ENCODE measurements around the gene THSD7B.
"Not testable (repeated sequence)": the region's sequence is repeated elsewhere in the genome, so short reads cannot be mapped to it uniquely, and the experiment has no call there.

THSD7B gene

GRCh38 chr2:136765256-136766072, at the start of gene THSD7B:
TSS of gene THSD7B (plus strand) at chr2:136765545. CDS start at chr2:136882179, 116,634 bp downstream.
- DNase-seq, result no peak

GRCh38 chr2:136718273-136718672, 47.1 kb upstream of the THSD7B start:
- no peak for DNase-seq

GRCh38 chr2:136727973-136728699, 37.2 kb upstream of the THSD7B start:
- DNase-seq, result no peak

- DNase-seq, result no peak
These were observed 29.1 kb upstream of the THSD7B start for GRCh38 chr2:136736236-136736635.

GRCh38 chr2:136738044-136738443, 27.3 kb upstream of the THSD7B start:
- DNase-seq, result no peak

GRCh38 chr2:136741471-136741870, 23.9 kb upstream of the THSD7B start:
- no peak for DNase-seq

GRCh38 chr2:136750065-136750464, 15.3 kb upstream of the THSD7B start:
- no peak for DNase-seq

GRCh38 chr2:136751406-136751805, 13.9 kb upstream of the THSD7B start:
- no peak for DNase-seq

- not testable (repeated sequence) for DNase-seq
These were observed 6.8 kb upstream of the THSD7B start for GRCh38 chr2:136758504-136758903.

- DNase-seq, result no peak
These were observed 691 bp upstream of the THSD7B start for GRCh38 chr2:136764452-136765255.

GRCh38 chr2:136766073-136766404, 694 bp downstream of the THSD7B start:
- no peak for DNase-seq

GRCh38 chr2:136767030-136767429, 1.7 kb downstream of the THSD7B start:
- DNase-seq, result no peak

GRCh38 chr2:136769871-136770270, 4.5 kb downstream of the THSD7B start:
- DNase-seq, result no peak

- no peak for DNase-seq
These were observed 5.0 kb downstream of the THSD7B start for GRCh38 chr2:136770384-136770783.

- DNase-seq, result no peak
These were observed 12.0 kb downstream of the THSD7B start for GRCh38 chr2:136777391-136777790.

GRCh38 chr2:136783856-136784255, 18.5 kb downstream of the THSD7B start:
- no peak for DNase-seq

GRCh38 chr2:136785215-136785614, 19.9 kb downstream of the THSD7B start:
- DNase-seq, result no peak

- DNase-seq, result no peak
These were observed 22.6 kb downstream of the THSD7B start for GRCh38 chr2:136787970-136788369.

- DNase-seq, result no peak
These were observed 31.0 kb downstream of the THSD7B start for GRCh38 chr2:136796339-136796738.

- DNase-seq, result no peak
These were observed 33.4 kb downstream of the THSD7B start for GRCh38 chr2:136798766-136799165.

- DNase-seq, result no peak
These were observed 36.3 kb downstream of the THSD7B start for GRCh38 chr2:136801661-136802060.

- DNase-seq, result no peak
These were observed 44.7 kb downstream of the THSD7B start for GRCh38 chr2:136809998-136810397.

GRCh38 chr2:136818839-136819238, 53.5 kb downstream of the THSD7B start:
- DNase-seq, result no peak
